Peyer's patch (tissue), 4 donors: Measurements from ENCODE around the gene DUOX1.

Experiments
- POLR2A ChIP-seq, 2 donors: fragments of 450-650 bp; IDR thresholded peaks; one replicate each; pipeline ENCODE4 v1.5.1; 2017; ENCODE audit warnings: antibody characterized with exemption in 2 of 2, mild to moderate bottlenecking in 2 of 2, moderate library complexity in 2 of 2
- TF ChIP-seq, protein P1 (sequence below), 6 experiments: fragments of 450-650 bp in 4 of 6; fragments of 200-600 bp in 2 of 6; sonication (generic) in 1 of 6; IDR thresholded peaks; one replicate each; pipeline ENCODE4 v1.5.1; 2017 to 2019; ENCODE audit warnings: antibody characterized with exemption in 6 of 6, mild to moderate bottlenecking in 3 of 6, moderate library complexity in 1 of 6

- TF ChIP-seq, protein P1, sequence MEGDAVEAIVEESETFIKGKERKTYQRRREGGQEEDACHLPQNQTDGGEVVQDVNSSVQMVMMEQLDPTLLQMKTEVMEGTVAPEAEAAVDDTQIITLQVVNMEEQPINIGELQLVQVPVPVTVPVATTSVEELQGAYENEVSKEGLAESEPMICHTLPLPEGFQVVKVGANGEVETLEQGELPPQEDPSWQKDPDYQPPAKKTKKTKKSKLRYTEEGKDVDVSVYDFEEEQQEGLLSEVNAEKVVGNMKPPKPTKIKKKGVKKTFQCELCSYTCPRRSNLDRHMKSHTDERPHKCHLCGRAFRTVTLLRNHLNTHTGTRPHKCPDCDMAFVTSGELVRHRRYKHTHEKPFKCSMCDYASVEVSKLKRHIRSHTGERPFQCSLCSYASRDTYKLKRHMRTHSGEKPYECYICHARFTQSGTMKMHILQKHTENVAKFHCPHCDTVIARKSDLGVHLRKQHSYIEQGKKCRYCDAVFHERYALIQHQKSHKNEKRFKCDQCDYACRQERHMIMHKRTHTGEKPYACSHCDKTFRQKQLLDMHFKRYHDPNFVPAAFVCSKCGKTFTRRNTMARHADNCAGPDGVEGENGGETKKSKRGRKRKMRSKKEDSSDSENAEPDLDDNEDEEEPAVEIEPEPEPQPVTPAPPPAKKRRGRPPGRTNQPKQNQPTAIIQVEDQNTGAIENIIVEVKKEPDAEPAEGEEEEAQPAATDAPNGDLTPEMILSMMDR (IDR thresholded peaks at IDR 0.05), result peak; percentile 62 to 80 (median 72)
- peak in 1 of 2 donors; percentile 12 for TF ChIP-seq POLR2A (IDR thresholded peaks at IDR 0.05)
Measured at GRCh38 chr15:45166834-45167630, 37.2 kb downstream of the DUOX1 start.
